A673 (cell line): Measurements from ENCODE around the gene DYRK1A. TPM values are rescaled to one million over a fixed set of nuclear protein-coding genes. Genes with fewer than 3 reads are reported as not detected.

Experiments used
- BruUV-seq: library from RNA; stranded (reverse); fragments of 400-500 nt; replicated peaks from 2 replicates; lab custom pipeline; 2021; lab: Mats Ljungman, UMichigan
- CTCF ChIA-PET: fragments of 300-600 bp; sonication (Branson Sonifier 250); formaldehyde crosslinking; loops from one replicate; lab custom pipeline; 2022; ENCODE audit warnings: antibody characterized with exemption; lab: Charles Lee
- POLR2A ChIA-PET: fragments of 300-600 bp; sonication (Branson Sonifier 250); formaldehyde crosslinking; loops from one replicate; lab custom pipeline; 2022; ENCODE audit warnings: antibody characterized with exemption; ENCODE audit not compliant: low non-redundant PET; lab: Charles Lee
- DNase-seq: peaks from one replicate; pipeline ENCODE4 v3.0.0-alpha.2; 2015; ENCODE audit warnings: low spot score
- H3K27ac ChIP-seq: fragments of 200-600 bp; sonication (generic); 2 replicates; pipeline ENCODE4 v1.5.1; 2016; ENCODE audit warnings: mixed run types, low read depth, mild to moderate bottlenecking, mixed read lengths, antibody characterized with exemption, low read length; ENCODE audit not compliant: poor library complexity, severe bottlenecking
- H3K27me3 ChIP-seq: fragments of 200-600 bp; sonication (generic); replicated peaks from 2 replicates; pipeline ENCODE4 v1.6.1; 2017; ENCODE audit warnings: mixed run types, low read depth, mild to moderate bottlenecking, mixed read lengths, antibody characterized with exemption, low read length; ENCODE audit not compliant: insufficient read depth, poor library complexity
- H3K36me3 ChIP-seq: fragments of 200-600 bp; sonication (generic); 2 replicates; pipeline ENCODE4 v1.6.1; 2016; ENCODE audit warnings: mixed run types, mild to moderate bottlenecking, mixed read lengths, antibody characterized with exemption, low read length; ENCODE audit not compliant: insufficient read depth, poor library complexity, severe bottlenecking
- H3K4me1 ChIP-seq: fragments of 200-600 bp; sonication (generic); 2 replicates; pipeline ENCODE4 v1.6.1; 2017; ENCODE audit warnings: mixed run types, mild to moderate bottlenecking, mixed read lengths, antibody characterized with exemption, low read length; ENCODE audit not compliant: insufficient read depth, poor library complexity, severe bottlenecking
- H3K4me3 ChIP-seq: fragments of 200-600 bp; sonication (generic); 2 replicates; pipeline ENCODE4 v1.5.1; 2016; ENCODE audit warnings: low read depth, mixed run types, mild to moderate bottlenecking, mixed read lengths, low read length; ENCODE audit not compliant: poor library complexity, severe bottlenecking
- H3K9me3 ChIP-seq: fragments of 200-600 bp; sonication (generic); 2 replicates; pipeline ENCODE4 v1.6.1; 2016; ENCODE audit warnings: mixed run types, low read depth, mild to moderate bottlenecking, mixed read lengths, antibody characterized with exemption, low read length; ENCODE audit not compliant: poor library complexity, severe bottlenecking
- EZH2 ChIP-seq: fragments of 200-600 bp; sonication (generic); IDR thresholded peaks from 2 replicates; pipeline ENCODE4 v1.6.1; 2017; ENCODE audit warnings: borderline replicate concordance, low read depth, mild to moderate bottlenecking, mixed read lengths, antibody characterized with exemption, low read length; ENCODE audit not compliant: poor library complexity, severe bottlenecking
- intact Hi-C: fragments of 100-400 bp; cut with micrococcal nuclease; formaldehyde crosslinking; loops from one replicate; pipeline ENCODE4 v1.10.0; 2022; ENCODE audit not compliant: unreplicated experiment
- total RNA-seq: library from RNA; stranded (reverse); gene quantifications from 2 replicates; pipeline ENCODE4 v1.2.3, GENCODE V29; 2021
- TF ChIP-seq, protein P1 (sequence below): fragments of 300-800, 200-600 bp; sonication (generic); conservative IDR thresholded peaks from 2 replicates; pipeline ENCODE4 v1.5.1; 2017; ENCODE audit warnings: low read depth, mild to moderate bottlenecking, antibody characterized with exemption, low read length, moderate library complexity, mixed read lengths

Gene DYRK1A
- total RNA-seq, 1 experiment from 2014 or later = 70.5 TPM

DNA sequence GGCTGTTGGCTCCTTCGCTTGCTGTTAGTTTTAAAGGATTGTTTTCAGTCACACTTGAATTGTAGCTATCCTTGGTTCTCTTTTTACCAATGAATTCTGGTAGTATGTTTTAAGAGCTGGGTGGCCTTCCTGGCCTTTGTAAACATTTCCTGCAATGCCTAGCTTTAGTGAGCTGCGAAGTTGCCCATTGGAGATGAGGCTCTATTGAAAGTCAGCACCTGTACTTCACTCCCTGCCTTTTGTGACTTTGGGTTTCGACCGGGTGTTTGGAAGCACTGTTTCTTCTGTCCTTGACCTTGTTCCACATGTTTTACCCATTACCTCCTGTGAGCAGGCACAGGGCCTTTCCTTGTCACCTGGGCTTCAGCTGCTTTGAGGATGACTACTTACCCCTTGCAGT lies 64.7 kb downstream of the DYRK1A start:
- intact Hi-C loops = no loop called here
- Histone ChIP-seq H3K36me3 (no peaks in the 10 kb centered on the region), H3K4me1 (peaks cover 26% of the 10 kb centered on the region), H3K27ac (no peak overlapping the region), H3K9me3 (no peaks in the 10 kb centered on the region), H3K4me3 (no peak overlapping the region), H3K27me3 (no peaks in the 10 kb centered on the region)
- ChIA-PET CTCF (no interaction called here), POLR2A (no interaction called here)
- TF ChIP-seq, protein P1, sequence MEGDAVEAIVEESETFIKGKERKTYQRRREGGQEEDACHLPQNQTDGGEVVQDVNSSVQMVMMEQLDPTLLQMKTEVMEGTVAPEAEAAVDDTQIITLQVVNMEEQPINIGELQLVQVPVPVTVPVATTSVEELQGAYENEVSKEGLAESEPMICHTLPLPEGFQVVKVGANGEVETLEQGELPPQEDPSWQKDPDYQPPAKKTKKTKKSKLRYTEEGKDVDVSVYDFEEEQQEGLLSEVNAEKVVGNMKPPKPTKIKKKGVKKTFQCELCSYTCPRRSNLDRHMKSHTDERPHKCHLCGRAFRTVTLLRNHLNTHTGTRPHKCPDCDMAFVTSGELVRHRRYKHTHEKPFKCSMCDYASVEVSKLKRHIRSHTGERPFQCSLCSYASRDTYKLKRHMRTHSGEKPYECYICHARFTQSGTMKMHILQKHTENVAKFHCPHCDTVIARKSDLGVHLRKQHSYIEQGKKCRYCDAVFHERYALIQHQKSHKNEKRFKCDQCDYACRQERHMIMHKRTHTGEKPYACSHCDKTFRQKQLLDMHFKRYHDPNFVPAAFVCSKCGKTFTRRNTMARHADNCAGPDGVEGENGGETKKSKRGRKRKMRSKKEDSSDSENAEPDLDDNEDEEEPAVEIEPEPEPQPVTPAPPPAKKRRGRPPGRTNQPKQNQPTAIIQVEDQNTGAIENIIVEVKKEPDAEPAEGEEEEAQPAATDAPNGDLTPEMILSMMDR = no peak
- no peak for TF ChIP-seq EZH2
- BruUV-seq = no TSS peak
- DNase-seq = no peak

DNA sequence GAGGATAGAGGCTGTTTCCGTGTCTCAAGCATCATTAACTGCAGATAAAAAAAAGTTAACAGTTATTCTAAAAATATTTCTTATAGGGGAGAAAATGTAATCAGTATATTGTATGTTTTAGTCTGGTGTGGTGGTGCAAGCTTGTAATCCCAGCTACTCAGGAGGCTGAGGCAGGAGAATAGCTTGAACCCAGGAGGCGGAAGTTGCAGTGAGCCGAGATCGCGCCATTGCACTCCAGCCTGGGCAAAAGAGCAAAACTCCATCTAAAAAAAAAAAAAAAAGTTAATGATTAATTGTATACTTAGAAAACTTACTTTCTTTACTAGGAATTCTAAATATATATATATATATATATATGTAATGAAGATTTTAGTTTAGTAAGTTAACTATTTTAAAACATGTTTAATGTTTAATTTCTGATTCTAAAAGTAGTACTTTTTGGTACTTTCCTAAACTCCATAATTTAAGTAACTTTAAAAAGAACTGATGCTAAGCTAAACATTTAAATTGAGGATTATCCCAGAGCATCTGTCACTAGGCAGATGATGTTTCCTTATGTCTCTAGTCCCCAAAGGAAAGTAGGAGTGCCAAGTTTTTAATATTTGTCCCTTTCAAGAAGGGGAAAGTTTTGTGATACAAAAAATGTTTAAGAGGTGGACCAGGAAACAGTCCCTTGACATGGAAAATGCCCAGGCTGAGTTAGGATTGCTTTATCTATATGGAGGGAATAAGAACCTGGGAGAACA lies 66.3 kb downstream of the DYRK1A start:
- no peak for DNase-seq
- Histone ChIP-seq H3K27me3 (no peaks in the 10 kb centered on the region), H3K4me3 (no peak overlapping the region), H3K4me1 (peaks cover 29% of the 10 kb centered on the region), H3K9me3 (no peaks in the 10 kb centered on the region), H3K27ac (no peak overlapping the region), H3K36me3 (no peaks in the 10 kb centered on the region)
- CTCF ChIA-PET = no interaction called here
- POLR2A ChIA-PET = no interaction called here
- intact Hi-C loops = no loop called here
- no TSS peak for BruUV-seq
- TF ChIP-seq, protein P1 = no peak
- no peak for TF ChIP-seq EZH2

DNA sequence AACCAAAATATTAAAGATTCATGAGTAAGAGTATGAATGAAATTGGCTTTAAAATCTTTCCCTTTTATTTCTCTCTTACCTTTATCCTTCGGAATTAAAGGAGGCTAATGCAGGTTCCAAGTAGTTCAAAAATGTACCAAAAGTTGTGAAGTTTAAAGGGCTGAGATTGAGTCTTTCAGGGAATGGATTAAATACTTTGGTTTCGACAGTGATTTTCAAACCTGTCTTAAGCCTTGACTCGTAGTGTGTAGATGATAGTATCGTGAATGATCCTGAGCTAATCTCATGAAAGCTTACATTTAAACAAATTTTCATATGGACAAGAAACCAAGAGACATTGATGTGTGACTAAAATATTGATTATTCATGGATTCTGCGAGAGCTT lies 66.9 kb downstream of the DYRK1A start:
- intact Hi-C loops = no loop called here
- no TSS peak for BruUV-seq
- POLR2A ChIA-PET = no interaction called here
- TF ChIP-seq EZH2 = no peak
- TF ChIP-seq, protein P1 = no peak
- Histone ChIP-seq H3K36me3 (no peaks in the 10 kb centered on the region), H3K4me3 (no peak overlapping the region), H3K27me3 (no peaks in the 10 kb centered on the region), H3K4me1 (peaks cover 29% of the 10 kb centered on the region), H3K27ac (no peak overlapping the region), H3K9me3 (no peaks in the 10 kb centered on the region)
- no peak for DNase-seq
- CTCF ChIA-PET = no interaction called here
